Testis (tissue), 2 donors: Measurements from ENCODE around the gene MEIKIN.

Experiments
- POLR2A ChIP-seq: fragments of 450-650 bp; IDR thresholded peaks from one replicate; pipeline ENCODE4 v1.6.1; 2017; ENCODE audit warnings: antibody characterized with exemption, mild to moderate bottlenecking, moderate library complexity
- TF ChIP-seq, protein P1 (sequence below), 3 experiments: fragments of 450-650 bp in 2 of 3; fragments of 200-600 bp in 1 of 3; sonication (generic) in 1 of 3; IDR thresholded peaks; one replicate each; pipeline ENCODE4 v1.5.1; 2016 to 2019; ENCODE audit warnings: antibody characterized with exemption in 3 of 3, mild to moderate bottlenecking in 2 of 3, moderate library complexity in 1 of 3

DNA sequence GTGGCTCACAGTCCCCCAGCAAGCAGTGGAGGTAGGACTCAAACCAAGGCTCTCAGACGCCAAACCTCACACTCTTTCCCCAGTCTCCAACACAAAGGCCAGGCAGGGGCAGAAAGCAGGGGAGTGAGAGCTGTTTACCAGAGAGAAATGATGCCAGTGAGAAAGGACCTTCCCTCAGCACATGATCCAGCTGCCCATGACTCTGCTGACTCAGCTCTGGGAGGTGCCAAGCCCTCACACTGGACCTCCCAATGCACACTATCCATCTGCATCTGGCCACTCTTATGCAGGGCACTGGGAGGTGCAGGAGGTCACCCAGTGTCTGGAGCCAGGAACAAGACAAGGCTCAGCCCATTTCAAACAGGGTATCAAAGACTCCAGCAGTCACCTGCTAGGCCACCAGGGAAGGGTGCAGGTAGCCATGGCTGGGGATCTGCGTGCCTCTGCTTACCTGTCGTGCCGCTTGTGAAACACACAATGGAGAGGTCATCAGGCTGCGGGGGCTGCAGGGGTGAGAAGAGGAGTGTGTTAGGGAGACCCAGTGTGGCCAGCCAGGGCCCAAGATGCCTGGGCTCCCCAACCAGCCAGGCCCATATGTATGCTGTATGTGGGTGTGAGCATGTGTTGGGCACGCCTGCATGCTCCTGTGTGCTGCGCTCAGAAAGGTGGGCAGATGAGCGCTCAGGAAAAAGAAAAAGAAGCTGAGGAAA lies 39.6 kb upstream of the MEIKIN start:
- TF ChIP-seq, protein P1, sequence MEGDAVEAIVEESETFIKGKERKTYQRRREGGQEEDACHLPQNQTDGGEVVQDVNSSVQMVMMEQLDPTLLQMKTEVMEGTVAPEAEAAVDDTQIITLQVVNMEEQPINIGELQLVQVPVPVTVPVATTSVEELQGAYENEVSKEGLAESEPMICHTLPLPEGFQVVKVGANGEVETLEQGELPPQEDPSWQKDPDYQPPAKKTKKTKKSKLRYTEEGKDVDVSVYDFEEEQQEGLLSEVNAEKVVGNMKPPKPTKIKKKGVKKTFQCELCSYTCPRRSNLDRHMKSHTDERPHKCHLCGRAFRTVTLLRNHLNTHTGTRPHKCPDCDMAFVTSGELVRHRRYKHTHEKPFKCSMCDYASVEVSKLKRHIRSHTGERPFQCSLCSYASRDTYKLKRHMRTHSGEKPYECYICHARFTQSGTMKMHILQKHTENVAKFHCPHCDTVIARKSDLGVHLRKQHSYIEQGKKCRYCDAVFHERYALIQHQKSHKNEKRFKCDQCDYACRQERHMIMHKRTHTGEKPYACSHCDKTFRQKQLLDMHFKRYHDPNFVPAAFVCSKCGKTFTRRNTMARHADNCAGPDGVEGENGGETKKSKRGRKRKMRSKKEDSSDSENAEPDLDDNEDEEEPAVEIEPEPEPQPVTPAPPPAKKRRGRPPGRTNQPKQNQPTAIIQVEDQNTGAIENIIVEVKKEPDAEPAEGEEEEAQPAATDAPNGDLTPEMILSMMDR (IDR thresholded peaks at IDR 0.05) = no peak
- TF ChIP-seq POLR2A = no peak
